Activated T-cell treated with anti-CD3 and anti-CD28 coated beads, Interleukin-2, amount 50 U/mL, for 72 hours (primary cell): ENCODE data around the gene SWI5. TPM values are rescaled to one million over a fixed set of nuclear protein-coding genes. Genes with fewer than 3 reads are reported as not detected.

Experiments
- ATAC-seq, 2 donors: fragments of 150-1000 bp; cut with Tn5 transposase; replicated peaks in 1 of 2; 2 replicates each; pipeline ENCODE4 v1.10.0; 2021; ENCODE audit warnings: moderate library complexity in 2 of 2, mild to moderate bottlenecking in 1 of 2
- DNase-seq, 2 donors: peaks; one replicate each; pipeline ENCODE4 v3.0.0; 2021 to 2022; ENCODE audit warnings: mixed read lengths in 1 of 2
- H3K27ac Mint-ChIP-seq: one replicate; pipeline ENCODE4 v1.8.0; 2022; ENCODE audit warnings: mild to moderate bottlenecking, moderate library complexity, mixed read lengths
- H3K27me3 Mint-ChIP-seq: one replicate; pipeline ENCODE4 v1.8.0; 2022; ENCODE audit warnings: low read depth, mixed read lengths
- H3K36me3 Mint-ChIP-seq, 2 donors: one replicate each; pipeline ENCODE4 v1.8.0; 2022; ENCODE audit warnings: mixed read lengths in 2 of 2, mild to moderate bottlenecking in 1 of 2; ENCODE audit not compliant: insufficient read depth in 2 of 2
- H3K4me1 Mint-ChIP-seq: one replicate; pipeline ENCODE4 v1.8.0; 2022; ENCODE audit warnings: low read depth, mixed read lengths
- H3K4me3 Mint-ChIP-seq, 2 donors: one replicate each; pipeline ENCODE4 v1.8.0; 2022; ENCODE audit warnings: mild to moderate bottlenecking in 2 of 2, mixed read lengths in 2 of 2, moderate library complexity in 2 of 2
- H3K9me3 Mint-ChIP-seq, 2 donors: one replicate each; pipeline ENCODE4 v1.8.0; 2022; ENCODE audit warnings: mixed read lengths in 2 of 2
- total RNA-seq, 2 donors: library from RNA; stranded (reverse); gene quantifications; one replicate each; pipeline ENCODE4 v1.2.3, GENCODE V29; 2022

Gene SWI5
- total RNA-seq, 2 donors from 2014 or later = 20.1 to 25.4 TPM

DNA sequence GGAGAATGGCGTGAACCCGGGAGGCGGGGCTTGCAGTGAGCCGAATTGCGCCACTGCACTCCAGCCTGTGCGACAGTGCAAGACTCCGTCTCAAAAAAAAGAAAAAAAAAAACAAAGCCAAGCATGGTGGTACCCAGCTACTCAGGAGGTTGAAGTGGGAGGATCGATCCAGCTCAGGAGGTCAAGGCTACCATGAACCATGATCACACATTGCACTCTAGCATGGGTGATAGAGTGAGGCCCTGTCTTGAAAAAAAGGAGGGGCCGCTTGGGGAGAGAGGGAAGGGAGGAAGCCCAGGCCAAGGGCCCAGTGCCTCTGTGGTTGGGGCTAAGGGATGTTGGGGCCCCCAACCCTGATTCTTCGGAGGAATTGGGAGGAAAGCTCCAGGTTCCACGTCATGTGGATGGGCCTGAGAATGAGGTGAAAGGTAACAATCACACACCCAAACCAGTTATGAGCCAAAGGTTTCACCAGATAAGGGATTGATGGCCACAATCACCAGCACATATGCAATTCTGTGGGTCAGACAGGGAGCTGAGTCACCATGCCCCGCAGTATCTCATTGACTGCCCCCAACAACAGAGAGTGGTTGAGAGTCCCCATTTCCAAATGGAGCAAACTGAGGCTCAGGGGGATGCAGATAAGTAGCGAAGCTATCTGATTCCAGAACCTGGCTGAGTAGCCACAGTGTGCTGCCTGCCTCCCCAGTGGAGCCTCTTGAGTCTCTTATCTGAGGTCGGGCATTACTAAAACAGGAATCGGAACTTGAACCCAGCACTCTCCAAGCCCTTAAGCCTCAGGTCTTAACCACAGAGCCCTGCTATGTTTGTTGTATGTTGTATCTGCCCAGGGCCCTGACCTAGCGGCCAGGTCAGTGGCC, 20.5 kb downstream of the SWI5 start:
- H3K27ac Mint-ChIP-seq = no peak overlapping the region
- no peak for DNase-seq

DNA sequence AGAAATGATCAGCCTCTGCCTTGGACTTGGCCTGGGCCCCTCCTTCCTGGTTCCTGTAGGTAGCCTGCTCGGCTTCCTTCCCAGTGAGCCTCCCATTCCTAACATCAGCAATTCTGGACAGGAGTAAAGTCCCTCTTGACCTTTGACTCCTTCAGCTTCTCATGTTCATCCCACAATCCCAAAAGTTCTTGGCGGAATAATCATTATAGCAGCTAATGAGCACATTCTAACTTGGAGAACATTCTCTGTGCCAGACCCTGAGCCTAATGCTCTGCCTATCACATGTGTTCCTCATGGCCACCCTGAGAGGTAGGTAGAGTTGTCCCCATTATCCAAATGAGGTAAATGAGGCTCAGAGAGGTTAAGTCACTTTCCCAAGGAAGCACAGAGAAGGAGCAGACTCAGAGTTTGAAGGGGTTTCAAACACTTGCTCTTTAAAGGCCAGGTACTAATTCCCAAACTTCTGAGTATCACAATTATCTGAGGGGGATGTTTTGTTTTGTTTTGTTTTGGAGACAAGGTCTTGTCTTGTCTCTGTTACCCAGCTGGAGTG, 21.2 kb downstream of the SWI5 start:
- H3K27ac Mint-ChIP-seq = no peak overlapping the region
- H3K4me1 Mint-ChIP-seq = no peaks in the 10 kb centered on the region
- H3K9me3 Mint-ChIP-seq = no peaks in the 10 kb centered on the region
- H3K36me3 Mint-ChIP-seq = no peaks in the 10 kb centered on the region
- H3K27me3 Mint-ChIP-seq = no peaks in the 10 kb centered on the region
- no peak for ATAC-seq
- no peak overlapping the region for H3K4me3 Mint-ChIP-seq
- no peak for DNase-seq

More for the DNA sequence above, 20.5 kb downstream of the SWI5 start:
- Mint-ChIP-seq H3K9me3 (no peaks in the 10 kb centered on the region), H3K27me3 (no peaks in the 10 kb centered on the region), H3K4me3 (no peak overlapping the region), H3K36me3 (no peaks in the 10 kb centered on the region), H3K4me1 (no peaks in the 10 kb centered on the region)
- no peak for ATAC-seq

DNA sequence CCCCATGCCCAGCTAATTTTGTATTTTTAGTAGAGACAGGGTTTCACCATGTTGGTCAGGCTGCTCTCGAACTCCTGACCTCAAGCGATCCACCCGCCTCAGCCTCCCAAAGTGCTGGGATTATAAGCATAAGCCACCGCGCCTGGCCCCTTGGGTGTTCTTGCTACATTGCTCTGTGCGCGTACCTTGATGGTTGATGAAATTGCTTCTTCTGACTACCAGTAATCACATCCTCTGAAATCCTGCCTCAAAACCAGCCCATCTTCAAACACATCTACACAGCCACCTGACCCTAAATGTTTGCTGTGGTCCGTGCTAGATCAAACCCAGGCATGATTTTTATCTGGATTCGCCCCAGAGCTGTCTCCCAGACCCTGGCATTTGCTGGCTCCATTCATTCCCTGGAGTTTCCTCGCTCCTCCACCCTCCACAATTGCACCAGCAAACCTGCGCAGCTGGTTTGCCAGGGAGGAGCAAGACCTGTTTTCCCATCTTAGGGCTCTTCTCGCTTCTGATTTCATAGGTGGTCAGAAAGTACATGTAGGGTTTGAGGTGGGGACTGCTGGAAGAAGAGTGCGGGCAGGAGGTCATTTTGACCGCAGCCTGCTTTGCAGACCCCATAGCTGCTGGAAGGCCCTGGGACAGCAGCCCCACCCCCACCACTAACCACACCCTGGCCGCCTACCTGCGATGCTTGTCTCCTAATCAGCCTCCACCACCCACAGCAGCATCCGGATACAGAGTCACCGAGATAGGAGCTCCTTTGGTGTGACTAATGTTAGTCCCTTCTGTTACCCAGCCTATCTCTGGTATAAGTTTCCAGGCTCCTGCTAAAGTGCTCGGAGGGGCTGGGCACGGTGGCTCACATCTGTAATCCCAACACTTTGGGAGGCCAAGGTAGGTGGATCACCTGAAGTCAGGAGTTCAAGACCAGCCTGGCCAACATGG, 22.7 kb downstream of the SWI5 start:
- no peak for ATAC-seq
- Mint-ChIP-seq H3K4me3 (no peak overlapping the region), H3K9me3 (no peaks in the 10 kb centered on the region), H3K4me1 (no peaks in the 10 kb centered on the region), H3K27ac (no peak overlapping the region), H3K36me3 (no peaks in the 10 kb centered on the region), H3K27me3 (no peaks in the 10 kb centered on the region)
- no peak for DNase-seq

- H3K27me3 Mint-ChIP-seq = no peaks in the 10 kb centered on the region
- H3K4me3 Mint-ChIP-seq = no peak overlapping the region
- ATAC-seq (no peak), DNase-seq (no peak)
- peaks cover 2% of the 10 kb centered on the region in 2 donors for H3K36me3 Mint-ChIP-seq
- H3K9me3 Mint-ChIP-seq = no peaks in the 10 kb centered on the region
- H3K27ac Mint-ChIP-seq = no peak overlapping the region
- H3K4me1 Mint-ChIP-seq = no peaks in the 10 kb centered on the region
Measured at GRCh38 chr9:128304136-128304970, 28.3 kb downstream of the SWI5 start.

- Mint-ChIP-seq H3K27me3 (no peaks in the 10 kb centered on the region), H3K4me1 (no peaks in the 10 kb centered on the region), H3K9me3 (no peaks in the 10 kb centered on the region), H3K27ac (no peak overlapping the region), H3K36me3 (peaks cover 2% of the 10 kb centered on the region in 2 donors), H3K4me3 (no peak overlapping the region)
- ATAC-seq (no peak), DNase-seq (no peak)
Measured at GRCh38 chr9:128304971-128305288, 28.9 kb downstream of the SWI5 start.

DNA sequence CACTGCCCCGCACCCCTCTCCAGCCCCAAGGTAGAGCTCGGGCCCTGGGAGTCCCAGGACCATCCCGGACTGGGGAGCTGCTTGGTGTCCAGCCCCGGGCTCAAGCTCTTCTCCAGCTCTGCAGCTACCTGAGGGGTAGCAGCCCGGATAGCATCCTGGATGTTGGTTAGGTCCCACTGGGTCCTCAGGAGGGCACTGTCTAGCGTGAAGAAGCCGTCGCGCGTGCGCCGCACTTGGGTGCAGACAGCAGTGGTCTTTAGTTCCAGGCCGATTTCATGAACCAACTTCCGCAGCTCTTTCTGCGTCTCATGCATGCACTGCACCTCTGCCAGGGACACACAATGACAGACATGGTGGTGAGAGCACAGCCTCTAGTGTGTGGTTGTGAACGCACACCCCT, 33.5 kb downstream of the SWI5 start:
- Mint-ChIP-seq H3K9me3 (no peaks in the 10 kb centered on the region), H3K4me1 (no peaks in the 10 kb centered on the region), H3K36me3 (peaks cover 2 to 6% of the 10 kb centered on the region in 2 donors), H3K27me3 (no peaks in the 10 kb centered on the region), H3K27ac (no peak overlapping the region), H3K4me3 (no peak overlapping the region)
- no peak for ATAC-seq
- DNase-seq = no peak

DNA sequence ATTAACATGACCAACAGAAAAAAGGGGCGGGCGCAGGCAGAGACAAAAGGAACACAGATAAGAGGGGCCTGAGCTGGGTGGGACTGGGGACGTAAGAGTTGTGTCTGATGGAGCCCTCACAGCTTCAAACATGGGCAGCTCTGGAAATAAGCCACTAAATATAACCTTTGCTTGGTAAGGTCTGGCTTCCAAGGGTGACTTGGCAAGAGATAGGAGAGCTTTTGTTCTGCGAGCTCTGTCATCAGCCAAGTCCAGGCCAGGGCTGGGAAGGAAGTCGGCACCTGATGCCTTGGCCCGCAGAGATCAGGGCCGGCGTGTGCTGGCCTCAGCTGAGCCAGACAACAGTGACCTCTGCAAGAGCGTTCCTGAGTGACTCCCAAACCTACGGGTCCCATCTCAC, 34.4 kb downstream of the SWI5 start:
- H3K4me3 Mint-ChIP-seq = no peak overlapping the region
- H3K27ac Mint-ChIP-seq = no peak overlapping the region
- peaks cover 2 to 6% of the 10 kb centered on the region in 2 donors for H3K36me3 Mint-ChIP-seq
- no peak for DNase-seq
- no peaks in the 10 kb centered on the region for H3K4me1 Mint-ChIP-seq
- H3K27me3 Mint-ChIP-seq = no peaks in the 10 kb centered on the region
- no peaks in the 10 kb centered on the region for H3K9me3 Mint-ChIP-seq
- no peak for ATAC-seq

DNA sequence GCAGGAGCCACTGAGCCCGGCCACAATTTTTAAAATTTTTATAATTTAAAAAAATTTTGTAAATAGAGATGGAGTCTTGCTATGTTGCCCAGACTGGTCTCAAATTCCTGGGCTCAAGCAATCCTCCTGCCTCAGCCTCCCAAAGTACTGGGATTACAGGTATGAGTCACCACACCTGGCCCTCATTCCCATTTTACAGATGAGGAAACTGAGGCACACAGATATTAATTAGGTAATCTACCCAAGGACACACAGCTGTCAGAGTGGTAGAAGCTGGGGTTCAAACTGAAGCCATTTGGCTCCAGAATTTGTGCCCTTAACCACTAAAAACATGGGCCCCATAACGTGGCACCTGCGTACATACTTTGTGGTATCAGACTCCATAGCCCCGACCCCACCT, 38.6 kb downstream of the SWI5 start:
- DNase-seq (no peak), ATAC-seq (no peak)
- H3K36me3 Mint-ChIP-seq = peaks cover 0 to 7% of the 10 kb centered on the region in 2 donors
- H3K27me3 Mint-ChIP-seq = no peaks in the 10 kb centered on the region
- H3K4me1 Mint-ChIP-seq = no peaks in the 10 kb centered on the region
- no peaks in the 10 kb centered on the region for H3K9me3 Mint-ChIP-seq
- no peak overlapping the region for H3K4me3 Mint-ChIP-seq
- H3K27ac Mint-ChIP-seq = no peak overlapping the region

- DNase-seq = no peak
- Mint-ChIP-seq H3K27ac (no peak overlapping the region), H3K9me3 (no peaks in the 10 kb centered on the region), H3K36me3 (peaks cover 0 to 5% of the 10 kb centered on the region in 2 donors), H3K4me3 (no peak overlapping the region), H3K4me1 (no peaks in the 10 kb centered on the region), H3K27me3 (no peaks in the 10 kb centered on the region)
- ATAC-seq = no peak
Measured at GRCh38 chr9:128316421-128316820, 40.3 kb downstream of the SWI5 start.

DNA sequence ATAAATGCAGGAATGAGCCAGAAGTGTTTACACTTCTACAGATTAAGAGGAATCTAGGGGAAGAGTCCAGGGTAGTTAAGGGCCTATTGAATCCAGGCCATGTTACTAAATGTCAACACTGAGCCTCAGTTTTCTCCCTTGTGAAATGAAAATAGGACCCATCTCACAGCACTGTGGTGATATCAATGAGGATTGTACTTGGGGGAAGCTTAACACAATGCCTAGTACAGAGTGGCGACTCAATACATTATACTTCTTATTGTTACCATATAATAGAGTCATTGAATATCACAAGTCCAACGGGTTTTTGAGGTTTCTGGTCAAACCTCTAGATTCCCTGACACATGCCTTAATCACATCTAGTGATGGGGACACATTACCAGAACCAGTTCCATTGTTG, 41.6 kb downstream of the SWI5 start:
- Mint-ChIP-seq H3K27ac (no peak overlapping the region), H3K9me3 (no peaks in the 10 kb centered on the region), H3K27me3 (no peaks in the 10 kb centered on the region), H3K4me3 (no peak overlapping the region), H3K36me3 (peaks cover 0 to 5% of the 10 kb centered on the region in 2 donors), H3K4me1 (no peaks in the 10 kb centered on the region)
- DNase-seq (no peak), ATAC-seq (no peak)

DNA sequence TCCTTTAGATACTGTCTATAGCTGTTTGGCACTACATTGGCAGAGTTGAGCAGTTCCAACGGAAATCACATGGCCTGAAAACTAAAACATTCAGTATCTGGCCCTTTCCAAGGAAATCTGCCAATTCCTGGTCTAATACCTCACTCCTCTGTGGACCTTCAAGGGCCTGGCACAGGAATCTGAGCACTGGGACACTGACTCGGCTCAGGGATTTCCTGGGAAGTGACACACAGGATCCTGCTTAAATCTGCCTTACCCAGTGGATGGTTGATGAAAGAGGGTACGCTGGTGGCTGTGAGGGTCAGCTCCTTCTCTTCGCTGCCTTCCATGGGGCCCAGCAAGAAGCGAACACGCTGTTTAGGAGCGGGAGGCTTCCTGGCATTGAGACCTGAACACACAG, 45.3 kb downstream of the SWI5 start:
- H3K27me3 Mint-ChIP-seq = no peaks in the 10 kb centered on the region
- peak overlapping the region; percentile 42 to 84 for H3K4me3 Mint-ChIP-seq
- H3K36me3 Mint-ChIP-seq = peaks cover 0 to 3% of the 10 kb centered on the region in 2 donors
- H3K9me3 Mint-ChIP-seq = no peaks in the 10 kb centered on the region
- H3K4me1 Mint-ChIP-seq = peaks cover 8% of the 10 kb centered on the region
- H3K27ac Mint-ChIP-seq = no peak overlapping the region
- no peak for ATAC-seq
- DNase-seq = no peak

DNA sequence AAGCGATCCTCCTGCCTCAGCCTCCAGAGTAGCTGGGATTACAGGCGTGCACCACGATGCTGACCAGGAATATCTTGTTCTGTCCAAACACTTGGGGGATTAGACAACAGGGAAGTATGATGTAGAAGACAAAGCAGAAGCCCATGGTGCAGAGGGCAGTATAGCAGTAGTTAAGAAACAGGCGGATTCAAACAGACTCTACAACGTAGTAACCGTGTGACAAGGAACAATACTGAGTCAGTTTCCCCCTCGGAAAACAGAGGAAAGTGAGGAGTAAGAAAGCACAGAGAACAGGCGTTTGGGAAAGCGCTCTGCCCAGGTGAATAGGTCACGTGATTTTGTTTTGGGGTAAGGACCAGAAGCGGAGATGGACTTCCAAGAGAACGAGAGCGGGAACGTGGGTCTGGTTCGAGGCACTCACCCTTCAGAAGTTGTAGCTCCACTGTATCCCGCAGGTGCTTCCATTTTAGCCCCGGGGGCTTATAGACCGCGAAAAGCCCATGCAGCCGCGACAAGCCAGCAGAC, 45.9 kb downstream of the SWI5 start:
- peaks cover 0 to 3% of the 10 kb centered on the region in 2 donors for H3K36me3 Mint-ChIP-seq
- peak overlapping the region; percentile 92 for H3K27ac Mint-ChIP-seq
- peak; percentile 3 to 6 for ATAC-seq
- peaks cover 8% of the 10 kb centered on the region for H3K4me1 Mint-ChIP-seq
- no peak for DNase-seq
- H3K9me3 Mint-ChIP-seq = no peaks in the 10 kb centered on the region
- no peaks in the 10 kb centered on the region for H3K27me3 Mint-ChIP-seq
- H3K4me3 Mint-ChIP-seq = peak overlapping the region; percentile 84 to 90
